Raji (cell line): Measurements from ENCODE around the gene ZNF236.

ENCODE experiments used
- POLR2A ChIP-seq: IDR thresholded peaks from 2 replicates; pipeline ENCODE4 v1.6.1; 2011; ENCODE audit warnings: low read depth, low read length, control low read depth; ENCODE audit not compliant: insufficient read depth

The ZNF236 gene

GRCh38 chr18:76816127-76816526, 6.2 kb upstream of the ZNF236 start:
- TF ChIP-seq POLR2A: no peak

- no peak for TF ChIP-seq POLR2A
Measured at GRCh38 chr18:76817888-76818611, 4.3 kb upstream of the ZNF236 start.

- no peak for TF ChIP-seq POLR2A
Measured at GRCh38 chr18:76819411-76820136, 2.8 kb upstream of the ZNF236 start.

GRCh38 chr18:76821356-76821874, 942 bp upstream of the ZNF236 start:
- TF ChIP-seq POLR2A: no peak

- TF ChIP-seq POLR2A: peak; percentile 74
Measured at GRCh38 chr18:76821875-76822505, 367 bp upstream of the ZNF236 start.

GRCh38 chr18:76823161-76823538, 793 bp downstream of the ZNF236 start:
- TF ChIP-seq POLR2A: no peak; the same call in 1 of the 2 replicates

GRCh38 chr18:76823587-76824011, 1.2 kb downstream of the ZNF236 start:
- no peak for TF ChIP-seq POLR2A

DNA sequence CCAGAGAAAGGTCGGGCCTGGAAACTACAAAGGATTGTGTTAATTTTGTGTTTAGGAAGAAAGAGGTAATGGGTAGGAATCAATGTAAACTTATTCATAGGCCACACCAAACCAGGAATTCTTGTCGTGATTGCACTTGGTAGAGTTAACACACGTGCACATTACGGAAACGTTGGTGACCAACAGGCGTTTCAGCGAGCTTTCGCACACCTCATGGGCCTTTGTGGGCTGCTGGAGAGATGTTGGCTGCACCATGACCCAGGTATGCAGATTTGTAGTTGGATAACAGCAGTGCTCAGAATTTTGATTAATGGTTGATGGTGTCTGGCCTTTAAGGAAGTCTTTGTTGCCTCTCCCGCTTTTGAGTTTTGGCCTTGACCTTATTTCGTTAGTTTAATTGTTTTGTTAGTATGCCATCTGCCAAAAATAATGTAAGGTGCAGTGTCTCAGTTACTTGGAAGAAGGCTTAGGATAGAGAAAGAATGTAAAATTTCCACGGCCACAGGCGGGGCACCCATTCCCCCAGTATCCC, 1.9 kb downstream of the ZNF236 start:
- TF ChIP-seq POLR2A: no peak

GRCh38 chr18:76824754-76825153, 2.4 kb downstream of the ZNF236 start:
- no peak for TF ChIP-seq POLR2A

GRCh38 chr18:76827205-76828200, 5.1 kb downstream of the ZNF236 start:
- no peak for TF ChIP-seq POLR2A

- no peak for TF ChIP-seq POLR2A
Measured at GRCh38 chr18:76834379-76834778, 12.0 kb downstream of the ZNF236 start.

GRCh38 chr18:76835380-76835779, 13.0 kb downstream of the ZNF236 start:
- TF ChIP-seq POLR2A: no peak

DNA sequence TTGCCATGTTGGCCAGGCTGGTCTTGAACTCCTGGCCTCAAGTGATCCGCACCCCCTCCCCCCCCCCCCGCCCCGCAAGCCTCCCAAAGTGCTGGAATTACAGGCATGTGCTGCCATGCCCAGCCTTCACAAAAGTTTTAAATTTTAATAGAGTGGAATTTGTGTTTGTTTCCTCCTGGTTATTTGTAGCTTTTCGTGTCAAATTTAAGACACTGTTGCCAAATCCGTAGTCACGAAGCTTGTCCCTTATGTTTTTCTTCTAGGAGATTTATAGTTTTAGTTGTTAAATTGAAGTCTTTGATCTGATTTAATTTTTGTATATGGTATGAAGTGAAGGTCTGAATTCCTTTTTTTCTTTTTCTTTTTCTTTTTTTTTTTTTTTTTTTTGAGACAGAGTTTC, 14.7 kb downstream of the ZNF236 start:
- no peak for TF ChIP-seq POLR2A

- TF ChIP-seq POLR2A: no peak
Measured at GRCh38 chr18:76838182-76838581, 15.8 kb downstream of the ZNF236 start.
